ENCODE data around the gene RRBP1.

The RRBP1 gene

DNA sequence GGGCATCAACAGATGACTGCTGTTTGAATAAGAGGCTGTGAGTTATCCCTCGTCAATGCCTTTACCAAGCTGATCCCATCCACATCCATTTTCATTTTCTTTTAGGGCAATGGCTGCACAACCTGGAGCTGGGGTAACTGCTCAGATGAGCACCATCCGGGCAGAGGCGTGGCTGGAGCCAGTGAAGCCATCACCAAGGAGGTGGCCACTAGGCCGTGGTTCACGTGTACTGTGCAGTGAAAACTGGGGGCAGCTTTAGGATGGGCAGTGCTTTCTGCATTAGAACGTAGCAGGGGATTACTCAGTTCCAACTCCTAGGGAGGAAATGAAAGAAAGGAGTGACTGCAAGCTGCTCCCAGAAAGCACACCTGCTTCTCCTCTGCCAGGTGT, 51.2 kb downstream of the RRBP1 start:
- no peak for TF ChIP-seq POLR2AphosphoS5 (IDR thresholded peaks at IDR 0.05; ENCODE audit: low read depth, low read length)
- TF ChIP-seq, protein P1, sequence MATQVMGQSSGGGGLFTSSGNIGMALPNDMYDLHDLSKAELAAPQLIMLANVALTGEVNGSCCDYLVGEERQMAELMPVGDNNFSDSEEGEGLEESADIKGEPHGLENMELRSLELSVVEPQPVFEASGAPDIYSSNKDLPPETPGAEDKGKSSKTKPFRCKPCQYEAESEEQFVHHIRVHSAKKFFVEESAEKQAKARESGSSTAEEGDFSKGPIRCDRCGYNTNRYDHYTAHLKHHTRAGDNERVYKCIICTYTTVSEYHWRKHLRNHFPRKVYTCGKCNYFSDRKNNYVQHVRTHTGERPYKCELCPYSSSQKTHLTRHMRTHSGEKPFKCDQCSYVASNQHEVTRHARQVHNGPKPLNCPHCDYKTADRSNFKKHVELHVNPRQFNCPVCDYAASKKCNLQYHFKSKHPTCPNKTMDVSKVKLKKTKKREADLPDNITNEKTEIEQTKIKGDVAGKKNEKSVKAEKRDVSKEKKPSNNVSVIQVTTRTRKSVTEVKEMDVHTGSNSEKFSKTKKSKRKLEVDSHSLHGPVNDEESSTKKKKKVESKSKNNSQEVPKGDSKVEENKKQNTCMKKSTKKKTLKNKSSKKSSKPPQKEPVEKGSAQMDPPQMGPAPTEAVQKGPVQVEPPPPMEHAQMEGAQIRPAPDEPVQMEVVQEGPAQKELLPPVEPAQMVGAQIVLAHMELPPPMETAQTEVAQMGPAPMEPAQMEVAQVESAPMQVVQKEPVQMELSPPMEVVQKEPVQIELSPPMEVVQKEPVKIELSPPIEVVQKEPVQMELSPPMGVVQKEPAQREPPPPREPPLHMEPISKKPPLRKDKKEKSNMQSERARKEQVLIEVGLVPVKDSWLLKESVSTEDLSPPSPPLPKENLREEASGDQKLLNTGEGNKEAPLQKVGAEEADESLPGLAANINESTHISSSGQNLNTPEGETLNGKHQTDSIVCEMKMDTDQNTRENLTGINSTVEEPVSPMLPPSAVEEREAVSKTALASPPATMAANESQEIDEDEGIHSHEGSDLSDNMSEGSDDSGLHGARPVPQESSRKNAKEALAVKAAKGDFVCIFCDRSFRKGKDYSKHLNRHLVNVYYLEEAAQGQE (IDR thresholded peaks at IDR 0.05; ENCODE audit: insufficient read depth in 1 of 2, low read depth in 2 of 2, low read length in 2 of 2), result no peak
- no peak for TF ChIP-seq SIN3A (IDR thresholded peaks at IDR 0.05; ENCODE audit: borderline replicate concordance, insufficient read depth, low read length)
- no peak for TF ChIP-seq FOXP2 (optimal IDR thresholded peaks at IDR 0.05; ENCODE audit: borderline replicate concordance, extremely low read depth, extremely low read length, insufficient read depth)
- no peak for TF ChIP-seq TAF1 (IDR thresholded peaks at IDR 0.05; ENCODE audit: borderline replicate concordance, insufficient read depth, low read length)

DNA sequence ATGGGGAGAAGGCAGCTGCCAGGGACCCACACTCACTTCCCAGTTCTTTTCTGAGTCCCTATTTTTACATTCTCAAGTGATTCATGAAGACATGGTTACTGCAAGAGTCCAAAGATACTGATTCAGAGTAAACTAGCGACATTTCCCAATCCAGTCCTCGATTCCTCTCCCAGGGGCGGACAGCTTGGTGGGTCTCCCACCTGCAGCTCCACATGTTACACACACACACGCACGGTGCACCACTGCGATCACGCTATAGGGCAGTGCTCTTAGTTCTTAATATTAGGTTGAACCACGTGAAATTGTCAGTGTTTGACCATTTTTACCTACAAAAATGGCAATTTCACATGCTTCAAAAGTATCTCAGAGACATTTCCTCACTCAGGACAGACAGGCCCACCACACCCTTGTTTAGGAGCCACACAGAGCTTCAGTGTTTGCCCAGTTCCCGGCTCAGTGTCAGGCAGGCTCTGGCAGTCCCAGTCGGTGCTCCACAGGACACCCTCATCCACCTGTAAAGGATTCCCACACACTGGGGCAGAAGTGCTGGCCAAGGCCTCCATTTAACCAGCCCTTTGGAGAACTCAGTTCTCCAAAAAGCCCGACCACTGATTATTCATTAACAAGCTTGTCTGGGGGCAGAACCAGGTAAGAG, 51.8 kb downstream of the RRBP1 start:
- TF ChIP-seq TAF1 (IDR thresholded peaks at IDR 0.05; ENCODE audit: borderline replicate concordance, insufficient read depth, low read length) (no peak), FOXP2 (optimal IDR thresholded peaks at IDR 0.05; ENCODE audit: borderline replicate concordance, extremely low read depth, extremely low read length, insufficient read depth) (no peak), POLR2AphosphoS5 (IDR thresholded peaks at IDR 0.05; ENCODE audit: low read depth, low read length) (no peak), SIN3A (IDR thresholded peaks at IDR 0.05; ENCODE audit: borderline replicate concordance, insufficient read depth, low read length) (no peak)
- TF ChIP-seq, protein P1 (IDR thresholded peaks at IDR 0.05; ENCODE audit: insufficient read depth in 1 of 2, low read depth in 2 of 2, low read length in 2 of 2), result no peak

DNA sequence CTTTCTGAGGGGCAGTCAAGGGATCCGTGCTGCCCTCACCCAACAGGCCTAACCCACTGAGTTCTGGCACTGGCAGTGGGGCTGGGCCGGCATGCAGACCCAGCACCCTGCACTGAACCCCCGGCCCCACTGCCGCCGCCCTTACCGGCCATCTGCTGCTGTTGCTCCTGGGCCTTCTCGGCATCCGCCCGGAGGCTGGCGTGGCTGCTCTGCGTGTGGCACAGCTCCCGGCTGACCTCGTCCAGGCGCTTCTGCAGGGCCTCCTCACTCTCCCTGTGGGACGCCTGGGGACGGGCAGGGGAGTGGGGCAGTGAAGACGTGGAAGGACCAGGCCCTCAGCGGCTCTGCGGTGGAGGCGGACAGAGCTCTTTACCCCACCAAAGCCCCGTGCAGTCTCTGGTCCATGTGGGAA, 52.4 kb downstream of the RRBP1 start:
- TF ChIP-seq, protein P1 (IDR thresholded peaks at IDR 0.05; ENCODE audit: insufficient read depth in 1 of 2, low read depth in 2 of 2, low read length in 2 of 2), result no peak
- no peak for TF ChIP-seq SIN3A (IDR thresholded peaks at IDR 0.05; ENCODE audit: borderline replicate concordance, insufficient read depth, low read length)
- TF ChIP-seq POLR2AphosphoS5 (IDR thresholded peaks at IDR 0.05; ENCODE audit: low read depth, low read length), result no peak
- no peak for TF ChIP-seq FOXP2 (optimal IDR thresholded peaks at IDR 0.05; ENCODE audit: borderline replicate concordance, extremely low read depth, extremely low read length, insufficient read depth)
- no peak for TF ChIP-seq TAF1 (IDR thresholded peaks at IDR 0.05; ENCODE audit: borderline replicate concordance, insufficient read depth, low read length)

DNA sequence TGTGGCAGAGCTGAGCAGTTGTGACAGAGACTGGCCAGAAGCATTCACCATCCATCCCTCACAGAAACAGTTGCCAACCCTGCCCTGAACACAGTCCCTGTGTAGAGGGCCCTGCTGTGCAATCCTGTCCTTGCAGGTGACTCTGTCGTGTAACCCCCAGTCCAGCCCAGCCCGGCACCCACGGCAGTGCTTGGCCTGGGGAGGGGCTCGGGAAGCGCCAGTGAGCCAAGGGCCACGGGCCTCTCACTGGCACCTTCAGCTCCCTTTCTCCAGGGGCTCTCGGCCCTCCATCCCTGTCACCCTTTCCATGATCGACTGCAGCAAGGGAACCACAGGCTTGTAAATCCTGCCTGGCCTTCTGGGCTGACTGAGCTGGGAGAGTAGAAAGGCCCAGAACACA, 53.0 kb downstream of the RRBP1 start:
- TF ChIP-seq SIN3A (IDR thresholded peaks at IDR 0.05; ENCODE audit: borderline replicate concordance, insufficient read depth, low read length), result no peak
- no peak for TF ChIP-seq POLR2AphosphoS5 (IDR thresholded peaks at IDR 0.05; ENCODE audit: low read depth, low read length)
- TF ChIP-seq, protein P1 (IDR thresholded peaks at IDR 0.05; ENCODE audit: insufficient read depth in 1 of 2, low read depth in 2 of 2, low read length in 2 of 2), result no peak
- no peak for TF ChIP-seq FOXP2 (optimal IDR thresholded peaks at IDR 0.05; ENCODE audit: borderline replicate concordance, extremely low read depth, extremely low read length, insufficient read depth)
- no peak for TF ChIP-seq TAF1 (IDR thresholded peaks at IDR 0.05; ENCODE audit: borderline replicate concordance, insufficient read depth, low read length)
